HEK293 (cell line): ENCODE results near the gene PRRC2C.

ENCODE experiments used
- CTCF ChIA-PET: fragments of 350-600 bp; formaldehyde crosslinking; extraction: SDS; loops from one replicate; lab custom pipeline; 2021; ENCODE audit warnings: antibody characterized with exemption; lab: Yijun Ruan, JAX
- POLR2A ChIA-PET: fragments of 300-600 bp; formaldehyde crosslinking; extraction: SDS; loops from one replicate; lab custom pipeline; 2020; ENCODE audit warnings: antibody characterized with exemption, inconsistent platforms; lab: Yijun Ruan, JAX
- H3K27ac ChIP-seq: fragments of 200-500 bp; sonication (Bioruptor generic); 2 replicates; pipeline ENCODE4 v1.5.1; 2014; ENCODE audit warnings: low read depth, low read length, control low read depth, inconsistent platforms; ENCODE audit errors: extremely low read depth
- H3K36me3 ChIP-seq, 2 experiments: fragments of 200-500 bp in 1 of 2; sonication (Bioruptor generic) in 1 of 2; 1 replicate in 1 of 2; 2 replicates in 1 of 2; pipeline ENCODE4 v1.5.1; 2014 to 2017; ENCODE audit warnings: inconsistent platforms in 2 of 2, low read length in 2 of 2; ENCODE audit not compliant: control insufficient read depth in 2 of 2, insufficient read depth in 1 of 2
- H3K4me1 ChIP-seq: fragments of 200-500 bp; sonication (Bioruptor generic); 2 replicates; pipeline ENCODE4 v1.5.1; 2014; ENCODE audit warnings: mild to moderate bottlenecking, low read length, inconsistent platforms; ENCODE audit not compliant: control insufficient read depth, insufficient read depth
- H3K4me3 ChIP-seq: 2 replicates; pipeline ENCODE4 v1.5.1; 2011; ENCODE audit warnings: low read depth, mild to moderate bottlenecking, control low read depth, low read length, moderate library complexity
- H3K9me3 ChIP-seq: fragments of 200-500 bp; sonication (Bioruptor generic); 2 replicates; pipeline ENCODE4 v1.5.1; 2014; ENCODE audit warnings: low read depth, low read length, inconsistent platforms; ENCODE audit not compliant: control insufficient read depth, insufficient read depth
- FEZF1 ChIP-seq: fragments of 450-650 bp; formaldehyde crosslinking; IDR thresholded peaks from 2 replicates; pipeline ENCODE4 v1.5.1; 2016; ENCODE audit warnings: missing biosample characterization, missing genetic modification characterization
- GLIS1 ChIP-seq: fragments of 450-650 bp; formaldehyde crosslinking; IDR thresholded peaks from 2 replicates; pipeline ENCODE4 v1.5.1; 2016; ENCODE audit warnings: missing biosample characterization, missing genetic modification characterization
- IKZF3 ChIP-seq: fragments of 450-650 bp; IDR thresholded peaks from 2 replicates; pipeline ENCODE4 v1.5.0; 2018; ENCODE audit warnings: missing biosample characterization, mild to moderate bottlenecking, missing genetic modification characterization, moderate library complexity
- PRDM6 ChIP-seq: fragments of 450-650 bp; formaldehyde crosslinking; IDR thresholded peaks from 2 replicates; pipeline ENCODE4 v1.5.1; 2017; ENCODE audit warnings: missing biosample characterization, missing genetic modification characterization
- TSHZ1 ChIP-seq: fragments of 450-650 bp; formaldehyde crosslinking; IDR thresholded peaks from 2 replicates; pipeline ENCODE4 v1.5.1; 2016; ENCODE audit warnings: missing biosample characterization, missing genetic modification characterization, borderline replicate concordance
- WT1 ChIP-seq: fragments of 450-650 bp; formaldehyde crosslinking; IDR thresholded peaks from 2 replicates; pipeline ENCODE4 v1.5.1; 2016; ENCODE audit warnings: missing biosample characterization, missing genetic modification characterization
- ZBTB26 ChIP-seq: fragments of 450-650 bp; formaldehyde crosslinking; optimal IDR thresholded peaks from 2 replicates; pipeline ENCODE3; 2016; ENCODE audit warnings: missing biosample characterization, mild to moderate bottlenecking, missing genetic modification characterization
- ZEB2 ChIP-seq: fragments of 450-650 bp; formaldehyde crosslinking; IDR thresholded peaks from 2 replicates; pipeline ENCODE4 v1.5.1; 2016; ENCODE audit warnings: missing biosample characterization, missing genetic modification characterization
- ZIC2 ChIP-seq: fragments of 450-650 bp; formaldehyde crosslinking; IDR thresholded peaks from 2 replicates; pipeline ENCODE4 v1.5.1; 2016; ENCODE audit warnings: missing biosample characterization, missing genetic modification characterization
- ZNF121 ChIP-seq: fragments of 450-650 bp; formaldehyde crosslinking; IDR thresholded peaks from 2 replicates; pipeline ENCODE4 v1.5.1; 2016; ENCODE audit warnings: missing biosample characterization, missing genetic modification characterization
- ZNF155 ChIP-seq: fragments of 450-650 bp; formaldehyde crosslinking; IDR thresholded peaks from 2 replicates; pipeline ENCODE4 v1.5.1; 2016; ENCODE audit warnings: missing biosample characterization, missing genetic modification characterization
- ZNF211 ChIP-seq: fragments of 450-650 bp; formaldehyde crosslinking; IDR thresholded peaks from 2 replicates; pipeline ENCODE4 v1.5.1; 2016; ENCODE audit warnings: low read depth, missing biosample characterization, missing genetic modification characterization
- ZNF416 ChIP-seq: fragments of 450-650 bp; formaldehyde crosslinking; IDR thresholded peaks from 2 replicates; pipeline ENCODE4 v1.5.1; 2016; ENCODE audit warnings: missing biosample characterization, missing genetic modification characterization
- ZNF423 ChIP-seq: fragments of 450-650 bp; formaldehyde crosslinking; IDR thresholded peaks from 2 replicates; pipeline ENCODE4 v1.5.1; 2016; ENCODE audit warnings: missing biosample characterization, missing genetic modification characterization
- ZNF664 ChIP-seq: fragments of 450-650 bp; formaldehyde crosslinking; IDR thresholded peaks from 2 replicates; pipeline ENCODE4 v1.5.1; 2016; ENCODE audit warnings: missing biosample characterization, missing genetic modification characterization
- ZNF704 ChIP-seq: fragments of 450-650 bp; formaldehyde crosslinking; IDR thresholded peaks from 2 replicates; pipeline ENCODE4 v1.5.1; 2016; ENCODE audit warnings: missing biosample characterization, missing genetic modification characterization

The PRRC2C gene

GRCh38 chr1:171500304-171500703, 15.0 kb downstream of the PRRC2C start:
- Histone ChIP-seq H3K4me1 (peaks cover 10% of the 10 kb centered on the region), H3K27ac (no peak overlapping the region)
- CTCF ChIA-PET, result interaction anchor here (0.7 to 2.6 kb wide), 2 partner anchors 9 to 15 kb away, joined by 5 to 14 read pairs; partner anchors contain the start of gene PRRC2C
- TF ChIP-seq ZNF704 (no peak), ZNF423 (no peak), ZNF664 (no peak), ZBTB26 (tag by site-specific recombination) (no peak)
- TF ChIP-seq, all 188 proteins: peak for 0
- Histone ChIP-seq H3K4me3 (no peak overlapping the region), H3K36me3 (peaks cover 0 to 19% of the 10 kb centered on the region in 2 experiments; a peak in 2 of 3 replicates), H3K9me3 (no peaks in the 10 kb centered on the region)
- POLR2A ChIA-PET, result no interaction called here

GRCh38 chr1:171500803-171501202, 15.5 kb downstream of the PRRC2C start:
- CTCF ChIA-PET, result interaction anchor here (0.7 to 2.6 kb wide), 3 partner anchors 10 to 15 kb away, joined by 3 to 14 read pairs (median 5); partner anchors contain the start of gene PRRC2C
- TF ChIP-seq ZNF121 (peak; percentile 44; the same call in 1 of the 2 replicates), ZNF211 (tag by site-specific recombination) (no peak), GLIS1 (tag by site-specific recombination) (peak; percentile 43)
- no peak overlapping the region for H3K27ac ChIP-seq

GRCh38 chr1:171501305-171502024, 16.1 kb downstream of the PRRC2C start:
- Histone ChIP-seq H3K4me3 (no peak overlapping the region), H3K27ac (no peak overlapping the region), H3K4me1 (peaks cover 9% of the 10 kb centered on the region; the same call in 1 of the 2 replicates), H3K36me3 (peaks cover 0 to 19% of the 10 kb centered on the region in 2 experiments; a peak in 2 of 3 replicates)
- ChIA-PET CTCF (interaction anchor here (0.6 to 2.6 kb wide), 3 partner anchors 12 to 76 kb away, joined by 3 to 14 read pairs (median 4); partner anchors contain the start of gene PRRC2C), POLR2A (interaction anchor here (1.1 kb wide), 2 partner anchors 10 to 16 kb away, joined by 3 to 4 read pairs; partner anchors contain the start of gene PRRC2C)
- no peak for TF ChIP-seq ZNF155 (tag by site-specific recombination)
- TF ChIP-seq PRDM6 (tag by site-specific recombination), result 0 out of 2 replicates have a peak, but pooled peaks have one; percentile 42
- TF ChIP-seq, all 188 proteins: peak for 1
- H3K9me3 ChIP-seq, result no peaks in the 10 kb centered on the region

More at GRCh38 chr1:171500803-171501202, 15.5 kb downstream of the PRRC2C start:
- Histone ChIP-seq H3K36me3 (peaks cover 0 to 19% of the 10 kb centered on the region in 2 experiments; a peak in 2 of 3 replicates), H3K4me3 (no peak overlapping the region), H3K4me1 (peaks cover 6% of the 10 kb centered on the region; the same call in 1 of the 2 replicates), H3K9me3 (no peaks in the 10 kb centered on the region)
- POLR2A ChIA-PET, result interaction anchor here (1.1 kb wide), 1 partner anchor 16 kb away, joined by 4 read pairs; the partner anchor contains the start of gene PRRC2C

GRCh38 chr1:171506525-171507304, 21.4 kb downstream of the PRRC2C start:
- Histone ChIP-seq H3K4me3 (no peak overlapping the region), H3K36me3 (peaks cover 0 to 7% of the 10 kb centered on the region in 2 experiments; a peak in 2 of 3 replicates), H3K9me3 (no peaks in the 10 kb centered on the region), H3K4me1 (peaks cover 5% of the 10 kb centered on the region; the same call in 1 of the 2 replicates), H3K27ac (no peak overlapping the region)
- POLR2A ChIA-PET, result interaction anchor here (0.6 to 0.7 kb wide), 2 partner anchors 16 to 123 kb away, joined by 3 to 6 read pairs; no protein-coding TSS in a partner anchor
- CTCF ChIA-PET, result interaction anchor here (0.6 to 0.9 kb wide), 5 partner anchors 13 to 259 kb away, joined by 3 read pairs; no protein-coding TSS in a partner anchor
- TF ChIP-seq TSHZ1 (no peak), ZNF121 (peak; percentile 44; the same call in 1 of the 2 replicates), ZNF416 (tag by site-specific recombination) (no peak), WT1 (tag by site-specific recombination) (peak; percentile 63), FEZF1 (no peak), ZEB2 (tag by site-specific recombination) (no peak), ZIC2 (tag by site-specific recombination) (no peak), ZNF664 (peak; percentile 80), IKZF3 (tag by site-specific recombination) (peak; percentile 68)
